Calu3 (cell line): ENCODE results near the gene DDX10. TPM values are rescaled to one million over a fixed set of nuclear protein-coding genes. Genes with fewer than 3 reads are reported as not detected.

Source experiments
- BruUV-seq: library from RNA; stranded (reverse); fragments of 400-500 nt; replicated peaks from 2 replicates; lab custom pipeline; 2021; lab: Mats Ljungman, UMichigan
- CTCF ChIA-PET: fragments of 300-600 bp; sonication (Branson Sonifier 250); formaldehyde crosslinking; loops from one replicate; lab custom pipeline; 2022; ENCODE audit warnings: antibody characterized with exemption; lab: Charles Lee
- DNase-seq: peaks from one replicate; pipeline ENCODE4 v3.0.0; 2022
- H3K27ac Mint-ChIP-seq: one replicate; pipeline ENCODE4 v1.8.0; 2022; ENCODE audit warnings: mixed read lengths; ENCODE audit not compliant: unreplicated experiment
- H3K27me3 Mint-ChIP-seq: one replicate; pipeline ENCODE4 v1.8.0; 2022; ENCODE audit warnings: mixed read lengths; ENCODE audit not compliant: unreplicated experiment
- H3K36me3 Mint-ChIP-seq: one replicate; pipeline ENCODE4 v1.8.0; 2022; ENCODE audit warnings: mild to moderate bottlenecking, moderate library complexity, mixed read lengths; ENCODE audit not compliant: insufficient read depth, unreplicated experiment
- H3K4me1 Mint-ChIP-seq: one replicate; pipeline ENCODE4 v1.8.0; 2022; ENCODE audit warnings: mild to moderate bottlenecking, low read depth, mixed read lengths; ENCODE audit not compliant: unreplicated experiment
- H3K4me3 Mint-ChIP-seq: one replicate; pipeline ENCODE4 v1.8.0; 2022; ENCODE audit warnings: mild to moderate bottlenecking, low read depth, moderate library complexity, mixed read lengths; ENCODE audit not compliant: unreplicated experiment
- H3K9me3 Mint-ChIP-seq: one replicate; pipeline ENCODE4 v1.8.0; 2022; ENCODE audit warnings: low read depth, mixed read lengths; ENCODE audit not compliant: unreplicated experiment
- CTCF ChIP-seq: fragments of 200-600 bp; IDR thresholded peaks from one replicate; pipeline ENCODE4 v1.8.0; 2022; ENCODE audit warnings: antibody characterized with exemption; ENCODE audit not compliant: unreplicated experiment
- intact Hi-C: fragments of 100-400 bp; cut with micrococcal nuclease; formaldehyde crosslinking; loops from one replicate; pipeline ENCODE4 v1.10.0; 2022; ENCODE audit not compliant: unreplicated experiment
- total RNA-seq: library from RNA; stranded (reverse); gene quantifications from 2 replicates; pipeline ENCODE4 v1.2.3, GENCODE V29; 2022

Gene DDX10
- total RNA-seq, 1 experiment from 2014 or later, result 31.2 TPM

DNA sequence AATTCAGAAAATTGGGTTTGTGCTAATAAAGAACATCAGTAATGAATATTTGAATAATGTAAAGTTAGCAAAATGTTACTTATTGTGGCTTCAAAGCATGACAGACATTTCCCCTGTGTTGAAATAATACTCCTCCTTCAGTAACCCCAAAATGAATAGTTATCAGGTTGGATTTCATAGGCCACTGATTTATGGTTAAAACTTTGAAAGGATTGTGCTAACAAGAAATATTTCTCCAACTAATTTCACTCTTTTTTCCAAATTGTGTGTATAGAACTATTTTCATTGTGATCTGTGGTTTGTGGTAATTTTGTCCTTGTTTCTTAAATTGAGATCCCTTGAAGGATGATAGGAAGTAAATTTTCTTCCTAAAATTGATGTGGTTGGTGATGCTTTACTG, 7.9 kb downstream of the DDX10 start:
- CTCF ChIA-PET, result no interaction called here
- no peak overlapping the region for H3K4me3 Mint-ChIP-seq
- TF ChIP-seq CTCF, result no peak
- no peak for DNase-seq
- peaks cover 9% of the 10 kb centered on the region for H3K36me3 Mint-ChIP-seq
- H3K27ac Mint-ChIP-seq, result no peak overlapping the region
- BruUV-seq, result no TSS peak
- H3K9me3 Mint-ChIP-seq, result no peaks in the 10 kb centered on the region
- peaks cover 17% of the 10 kb centered on the region for H3K4me1 Mint-ChIP-seq
- no peaks in the 10 kb centered on the region for H3K27me3 Mint-ChIP-seq
- intact Hi-C loops, result no loop called here

DNA sequence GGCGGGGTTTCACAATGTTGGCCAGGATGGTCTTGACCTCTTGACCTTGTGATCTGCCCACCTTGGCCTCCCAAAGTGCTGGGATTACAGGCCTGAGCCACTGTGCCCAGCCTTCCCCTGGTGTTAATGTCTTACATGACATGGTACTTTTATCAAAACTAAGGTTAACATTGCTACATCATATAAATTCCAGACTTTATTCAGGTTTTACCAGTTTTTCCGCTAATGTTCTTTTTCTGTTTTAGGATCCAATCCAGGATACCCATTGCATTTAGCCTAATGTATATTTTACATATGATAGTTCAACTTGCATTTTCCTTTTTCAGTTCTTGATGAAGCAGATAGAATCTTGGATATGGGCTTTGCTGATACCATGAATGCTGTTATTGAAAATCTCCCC, 14.2 kb downstream of the DDX10 start:
- Mint-ChIP-seq H3K27me3 (no peaks in the 10 kb centered on the region), H3K36me3 (peaks cover 6% of the 10 kb centered on the region), H3K9me3 (no peaks in the 10 kb centered on the region), H3K4me3 (no peak overlapping the region), H3K27ac (no peak overlapping the region), H3K4me1 (no peaks in the 10 kb centered on the region)
- no peak for DNase-seq
- CTCF ChIA-PET, result no interaction called here
- intact Hi-C loops, result no loop called here
- no peak for TF ChIP-seq CTCF
- BruUV-seq, result no TSS peak

DNA sequence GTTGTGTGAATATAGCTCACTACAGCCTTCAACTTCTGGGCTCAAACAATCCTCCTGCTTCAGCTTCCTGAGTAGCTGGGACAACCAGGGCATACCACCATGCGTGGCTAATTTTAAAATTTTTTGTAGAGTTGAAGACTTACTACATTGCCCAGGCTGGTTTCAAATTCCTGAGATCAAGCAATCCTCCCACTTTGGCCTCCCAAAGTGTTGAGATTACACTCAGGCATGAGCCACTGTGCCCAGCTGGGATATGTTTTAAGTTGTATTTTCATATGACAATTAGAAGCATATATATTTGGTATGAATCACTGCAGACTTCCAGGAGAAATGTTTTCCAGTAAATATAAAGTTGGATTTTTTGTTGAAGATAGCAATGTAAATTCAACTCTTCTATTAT, 15.4 kb downstream of the DDX10 start:
- DNase-seq, result no peak
- BruUV-seq, result no TSS peak
- CTCF ChIA-PET, result no interaction called here
- Mint-ChIP-seq H3K4me3 (no peak overlapping the region), H3K9me3 (no peaks in the 10 kb centered on the region), H3K36me3 (peaks cover 6% of the 10 kb centered on the region), H3K4me1 (no peaks in the 10 kb centered on the region), H3K27ac (no peak overlapping the region), H3K27me3 (no peaks in the 10 kb centered on the region)
- no peak for TF ChIP-seq CTCF
- intact Hi-C loops, result no loop called here

- Mint-ChIP-seq H3K27ac (no peak overlapping the region), H3K9me3 (no peaks in the 10 kb centered on the region), H3K27me3 (no peaks in the 10 kb centered on the region), H3K4me3 (no peak overlapping the region), H3K4me1 (no peaks in the 10 kb centered on the region), H3K36me3 (peaks cover 4% of the 10 kb centered on the region)
- intact Hi-C loops, result no loop called here
- BruUV-seq, result no TSS peak
- DNase-seq, result no peak
- CTCF ChIA-PET, result no interaction called here
- no peak for TF ChIP-seq CTCF
These were observed 20.7 kb downstream of the DDX10 start for GRCh38 chr11:108685419-108686130.
